ENCODE measurements around the gene ITGA3.

Gene ITGA3

GRCh38 chr17:50106393-50107131, 50.7 kb downstream of the ITGA3 start:
- no peak for DNase-seq

- no peak for DNase-seq
Observed at GRCh38 chr17:50107790-50108414, 52.0 kb downstream of the ITGA3 start.

GRCh38 chr17:50108556-50108955, 52.6 kb downstream of the ITGA3 start:
- peak in 1 of 58 donors; percentile 37 for DNase-seq

GRCh38 chr17:50109207-50109606, 53.3 kb downstream of the ITGA3 start:
- no peak for DNase-seq

GRCh38 chr17:50109785-50110184, 53.9 kb downstream of the ITGA3 start:
- no peak for DNase-seq

GRCh38 chr17:50110591-50111349, 54.9 kb downstream of the ITGA3 start:
- peak in 4 of 58 donors; percentile 14 to 38 (median 22) for DNase-seq

- peak in 35 of 58 donors; percentile 11 to 70 (median 35) for DNase-seq
Observed at GRCh38 chr17:50111673-50112655, 56.1 kb downstream of the ITGA3 start.

GRCh38 chr17:50112694-50113093, 56.8 kb downstream of the ITGA3 start:
- peak in 2 of 58 donors; percentile 23 to 28 for DNase-seq

- no peak for DNase-seq
Observed at GRCh38 chr17:50113624-50114320, 57.9 kb downstream of the ITGA3 start.

- no peak for DNase-seq
Observed at GRCh38 chr17:50114401-50114800, 58.5 kb downstream of the ITGA3 start.

GRCh38 chr17:50114849-50115357, 59.0 kb downstream of the ITGA3 start:
- DNase-seq: peak in 19 of 58 donors; percentile 6 to 47 (median 21)

GRCh38 chr17:50115756-50116155, 59.8 kb downstream of the ITGA3 start:
- DNase-seq: no peak

- peak in 7 of 58 donors; percentile 12 to 52 (median 24) for DNase-seq
Observed at GRCh38 chr17:50117202-50118051, 61.5 kb downstream of the ITGA3 start.

GRCh38 chr17:50118076-50118827, 62.3 kb downstream of the ITGA3 start:
- DNase-seq: peak in 1 of 58 donors; percentile 18

- no peak for DNase-seq
Observed at GRCh38 chr17:50118828-50119218, 62.9 kb downstream of the ITGA3 start.

- no peak for DNase-seq
Observed at GRCh38 chr17:50120475-50121253, 64.8 kb downstream of the ITGA3 start.

- no peak for DNase-seq
Observed at GRCh38 chr17:50122945-50123344, 67.0 kb downstream of the ITGA3 start.

All from anterior cingulate cortex (tissue), 58 donors.